Activated T-cell treated with anti-CD3 and anti-CD28 coated beads, Interleukin-2, amount 50 U/mL, for 72 hours (primary cell): ENCODE measurements around the gene FOXL2NB. TPM values are rescaled to one million over a fixed set of nuclear protein-coding genes. Genes with fewer than 3 reads are reported as not detected.
A peak's percentile ranks its signal among the peaks of the same experiment; 100 is the strongest.

Source experiments
- ATAC-seq, 2 donors: fragments of 150-1000 bp; cut with Tn5 transposase; replicated peaks in 1 of 2; 2 replicates each; pipeline ENCODE4 v1.10.0; 2021; ENCODE audit warnings: moderate library complexity in 2 of 2, mild to moderate bottlenecking in 1 of 2
- DNase-seq, 2 donors: peaks; one replicate each; pipeline ENCODE4 v3.0.0; 2021 to 2022; ENCODE audit warnings: mixed read lengths in 1 of 2
- H3K27ac Mint-ChIP-seq: one replicate; pipeline ENCODE4 v1.8.0; 2022; ENCODE audit warnings: mild to moderate bottlenecking, moderate library complexity, mixed read lengths
- H3K27me3 Mint-ChIP-seq: one replicate; pipeline ENCODE4 v1.8.0; 2022; ENCODE audit warnings: low read depth, mixed read lengths
- H3K36me3 Mint-ChIP-seq, 2 donors: one replicate each; pipeline ENCODE4 v1.8.0; 2022; ENCODE audit warnings: mixed read lengths in 2 of 2, mild to moderate bottlenecking in 1 of 2; ENCODE audit not compliant: insufficient read depth in 2 of 2
- H3K4me1 Mint-ChIP-seq: one replicate; pipeline ENCODE4 v1.8.0; 2022; ENCODE audit warnings: low read depth, mixed read lengths
- H3K4me3 Mint-ChIP-seq, 2 donors: one replicate each; pipeline ENCODE4 v1.8.0; 2022; ENCODE audit warnings: mild to moderate bottlenecking in 2 of 2, mixed read lengths in 2 of 2, moderate library complexity in 2 of 2
- H3K9me3 Mint-ChIP-seq, 2 donors: one replicate each; pipeline ENCODE4 v1.8.0; 2022; ENCODE audit warnings: mixed read lengths in 2 of 2
- total RNA-seq, 2 donors: library from RNA; stranded (reverse); gene quantifications; one replicate each; pipeline ENCODE4 v1.2.3, GENCODE V29; 2022

FOXL2NB gene
- total RNA-seq: not detected

GRCh38 chr3:138946663-138947494, at the start of gene FOXL2NB, which contains the start of gene FOXL2:
FOXL2NB (plus strand) TSS chr3:138947217; CDS start chr3:138947365, 148 bp downstream.
FOXL2 (minus strand) TSS chr3:138947137; CDS start chr3:138946722, 415 bp downstream.
- no peak within 1 kb of the TSS for H3K27ac Mint-ChIP-seq
- H3K27me3 Mint-ChIP-seq: peaks cover 79% of the 10 kb centered on the region
- ATAC-seq (peak; percentile 56 to 58), DNase-seq (peak; percentile 44 to 56)
- peak within 1 kb of the TSS; percentile 73 to 86 for H3K4me3 Mint-ChIP-seq
- peaks cover 52% of the 10 kb centered on the region for H3K4me1 Mint-ChIP-seq
- peaks cover 3% of the 10 kb centered on the region in 2 donors for H3K36me3 Mint-ChIP-seq
- H3K9me3 Mint-ChIP-seq: no peaks in the 10 kb centered on the region

DNA sequence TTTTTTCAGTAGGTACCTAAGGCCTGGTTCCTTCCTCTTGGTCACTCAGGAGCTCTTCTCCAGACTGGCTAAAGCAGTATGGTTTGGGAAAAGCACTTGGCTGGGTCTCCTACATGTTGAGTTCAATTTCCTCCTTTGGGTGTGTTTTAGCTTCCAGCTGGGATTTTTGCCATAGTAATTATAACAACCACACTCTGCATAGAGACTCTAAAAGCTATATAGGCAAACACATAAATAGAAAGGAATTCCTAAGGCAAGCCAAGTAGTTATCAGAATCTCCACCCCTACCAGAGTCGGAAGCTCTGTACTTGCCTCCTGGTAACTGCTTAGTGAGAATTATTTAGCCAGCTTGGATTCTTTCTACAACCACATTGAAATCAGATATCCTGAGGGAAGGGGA, 48.7 kb upstream of the FOXL2NB start:
- H3K9me3 Mint-ChIP-seq: no peaks in the 10 kb centered on the region
- H3K36me3 Mint-ChIP-seq: no peaks in the 10 kb centered on the region
- H3K27ac Mint-ChIP-seq: no peak overlapping the region
- ATAC-seq: no peak
- no peaks in the 10 kb centered on the region for H3K4me1 Mint-ChIP-seq
- no peaks in the 10 kb centered on the region for H3K27me3 Mint-ChIP-seq
- no peak for DNase-seq
- H3K4me3 Mint-ChIP-seq: no peak overlapping the region

- H3K9me3 Mint-ChIP-seq: no peaks in the 10 kb centered on the region
- DNase-seq: no peak
- no peaks in the 10 kb centered on the region for H3K36me3 Mint-ChIP-seq
- no peaks in the 10 kb centered on the region for H3K27me3 Mint-ChIP-seq
- H3K4me1 Mint-ChIP-seq: no peaks in the 10 kb centered on the region
- H3K4me3 Mint-ChIP-seq: no peak overlapping the region
- H3K27ac Mint-ChIP-seq: no peak overlapping the region
- ATAC-seq: no peak
Measured at GRCh38 chr3:138898708-138899107, 48.3 kb upstream of the FOXL2NB start.

GRCh38 chr3:138899351-138899991, 47.5 kb upstream of the FOXL2NB start:
- no peak for ATAC-seq
- H3K27me3 Mint-ChIP-seq: no peaks in the 10 kb centered on the region
- DNase-seq: no peak
- no peak overlapping the region for H3K27ac Mint-ChIP-seq
- no peaks in the 10 kb centered on the region for H3K4me1 Mint-ChIP-seq
- no peaks in the 10 kb centered on the region for H3K36me3 Mint-ChIP-seq
- H3K4me3 Mint-ChIP-seq: no peak overlapping the region
- no peaks in the 10 kb centered on the region for H3K9me3 Mint-ChIP-seq

- Mint-ChIP-seq H3K4me1 (no peaks in the 10 kb centered on the region), H3K27me3 (no peaks in the 10 kb centered on the region), H3K4me3 (no peak overlapping the region), H3K27ac (no peak overlapping the region), H3K36me3 (no peaks in the 10 kb centered on the region), H3K9me3 (no peaks in the 10 kb centered on the region)
- DNase-seq (no peak), ATAC-seq (no peak)
Measured at GRCh38 chr3:138901567-138901966, 45.5 kb upstream of the FOXL2NB start.

- DNase-seq: no peak
- ATAC-seq: no peak
- no peak overlapping the region for H3K27ac Mint-ChIP-seq
- H3K4me3 Mint-ChIP-seq: no peak overlapping the region
- H3K9me3 Mint-ChIP-seq: no peaks in the 10 kb centered on the region
- no peaks in the 10 kb centered on the region for H3K27me3 Mint-ChIP-seq
- no peaks in the 10 kb centered on the region for H3K36me3 Mint-ChIP-seq
- no peaks in the 10 kb centered on the region for H3K4me1 Mint-ChIP-seq
Measured at GRCh38 chr3:138902171-138902570, 44.8 kb upstream of the FOXL2NB start.

- H3K4me3 Mint-ChIP-seq: no peak overlapping the region
- no peak for DNase-seq
- H3K27ac Mint-ChIP-seq: no peak overlapping the region
- H3K36me3 Mint-ChIP-seq: no peaks in the 10 kb centered on the region
- ATAC-seq: no peak
- no peaks in the 10 kb centered on the region for H3K9me3 Mint-ChIP-seq
- H3K27me3 Mint-ChIP-seq: no peaks in the 10 kb centered on the region
- no peaks in the 10 kb centered on the region for H3K4me1 Mint-ChIP-seq
Measured at GRCh38 chr3:138907539-138907938, 39.5 kb upstream of the FOXL2NB start.

GRCh38 chr3:138908846-138909245, 38.2 kb upstream of the FOXL2NB start:
- H3K4me3 Mint-ChIP-seq: no peak overlapping the region
- DNase-seq (no peak), ATAC-seq (no peak)
- no peaks in the 10 kb centered on the region for H3K27me3 Mint-ChIP-seq
- H3K36me3 Mint-ChIP-seq: no peaks in the 10 kb centered on the region
- H3K9me3 Mint-ChIP-seq: no peaks in the 10 kb centered on the region
- no peak overlapping the region for H3K27ac Mint-ChIP-seq
- no peaks in the 10 kb centered on the region for H3K4me1 Mint-ChIP-seq

DNA sequence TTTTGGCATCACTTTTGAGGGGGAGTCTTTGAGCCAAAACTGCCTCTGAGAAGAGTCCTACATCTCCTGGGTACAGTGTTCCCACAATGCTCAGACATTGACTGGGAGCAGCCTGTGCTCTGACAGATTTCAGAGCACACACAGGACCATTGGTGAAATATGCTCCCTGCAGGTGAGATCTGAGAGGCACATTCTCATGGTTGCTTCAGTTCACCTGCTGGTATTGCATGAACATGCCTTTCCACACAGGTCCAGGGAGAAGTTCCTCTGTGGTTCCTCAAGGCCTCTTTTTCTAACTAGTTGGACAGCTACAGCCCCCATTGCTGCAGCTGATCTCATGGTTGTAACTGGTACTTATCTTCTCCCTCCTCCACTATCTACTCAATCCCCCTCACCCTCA, 37.1 kb upstream of the FOXL2NB start:
- Mint-ChIP-seq H3K4me1 (peaks cover 1% of the 10 kb centered on the region), H3K9me3 (no peaks in the 10 kb centered on the region), H3K4me3 (no peak overlapping the region), H3K27ac (no peak overlapping the region), H3K27me3 (no peaks in the 10 kb centered on the region), H3K36me3 (no peaks in the 10 kb centered on the region)
- DNase-seq (no peak), ATAC-seq (no peak)

- Mint-ChIP-seq H3K9me3 (no peaks in the 10 kb centered on the region), H3K27me3 (no peaks in the 10 kb centered on the region), H3K4me1 (peaks cover 5% of the 10 kb centered on the region), H3K4me3 (no peak overlapping the region), H3K27ac (no peak overlapping the region), H3K36me3 (no peaks in the 10 kb centered on the region)
- ATAC-seq: no peak
- DNase-seq: no peak
Measured at GRCh38 chr3:138911621-138912020, 35.4 kb upstream of the FOXL2NB start.

DNA sequence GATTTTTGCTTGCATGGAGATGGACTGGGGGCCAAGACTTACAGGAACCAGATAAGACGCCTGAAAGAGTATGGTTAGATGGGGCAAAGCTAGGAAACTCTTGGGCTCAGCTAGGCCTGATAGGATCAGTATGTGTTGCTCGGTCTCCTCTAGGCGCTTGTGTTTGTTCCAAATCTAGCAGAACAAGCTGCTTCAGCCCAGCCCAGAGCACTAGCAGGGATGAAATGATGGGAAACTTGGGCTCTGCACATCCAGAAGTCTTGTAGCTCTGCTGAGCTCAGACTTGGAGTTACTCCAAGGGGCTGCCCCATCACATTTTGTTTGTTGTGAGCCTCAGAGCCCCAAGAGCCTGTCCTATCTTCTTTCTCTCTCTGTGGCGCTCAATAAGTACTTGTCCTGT, 34.8 kb upstream of the FOXL2NB start:
- no peak overlapping the region for H3K4me3 Mint-ChIP-seq
- no peak overlapping the region for H3K27ac Mint-ChIP-seq
- no peaks in the 10 kb centered on the region for H3K9me3 Mint-ChIP-seq
- DNase-seq (no peak), ATAC-seq (no peak)
- no peaks in the 10 kb centered on the region for H3K36me3 Mint-ChIP-seq
- peaks cover 5% of the 10 kb centered on the region for H3K4me1 Mint-ChIP-seq
- H3K27me3 Mint-ChIP-seq: no peaks in the 10 kb centered on the region

DNA sequence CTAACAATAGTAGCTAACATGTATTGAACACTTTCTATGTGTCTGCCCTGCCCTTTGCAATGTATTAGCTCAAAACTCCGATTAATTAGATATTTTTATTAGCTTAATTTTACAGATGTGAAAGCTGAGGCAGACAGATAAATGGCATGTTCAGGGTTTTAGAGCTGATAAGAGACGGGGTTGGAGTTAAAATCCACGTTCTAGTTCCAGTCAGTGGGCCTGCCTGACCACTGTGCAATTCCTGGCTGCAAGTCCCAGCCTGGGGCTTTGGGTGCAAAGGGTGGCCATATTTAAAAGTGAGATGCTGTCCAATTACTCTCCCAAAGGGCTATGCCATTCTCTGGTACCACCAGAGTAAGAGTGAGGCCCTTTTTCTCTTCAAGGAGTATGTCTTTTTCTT, 33.3 kb upstream of the FOXL2NB start:
- no peak overlapping the region for H3K27ac Mint-ChIP-seq
- no peak overlapping the region for H3K4me3 Mint-ChIP-seq
- no peaks in the 10 kb centered on the region for H3K36me3 Mint-ChIP-seq
- no peak for ATAC-seq
- no peaks in the 10 kb centered on the region for H3K9me3 Mint-ChIP-seq
- no peak for DNase-seq
- H3K27me3 Mint-ChIP-seq: no peaks in the 10 kb centered on the region
- peaks cover 5% of the 10 kb centered on the region for H3K4me1 Mint-ChIP-seq

DNA sequence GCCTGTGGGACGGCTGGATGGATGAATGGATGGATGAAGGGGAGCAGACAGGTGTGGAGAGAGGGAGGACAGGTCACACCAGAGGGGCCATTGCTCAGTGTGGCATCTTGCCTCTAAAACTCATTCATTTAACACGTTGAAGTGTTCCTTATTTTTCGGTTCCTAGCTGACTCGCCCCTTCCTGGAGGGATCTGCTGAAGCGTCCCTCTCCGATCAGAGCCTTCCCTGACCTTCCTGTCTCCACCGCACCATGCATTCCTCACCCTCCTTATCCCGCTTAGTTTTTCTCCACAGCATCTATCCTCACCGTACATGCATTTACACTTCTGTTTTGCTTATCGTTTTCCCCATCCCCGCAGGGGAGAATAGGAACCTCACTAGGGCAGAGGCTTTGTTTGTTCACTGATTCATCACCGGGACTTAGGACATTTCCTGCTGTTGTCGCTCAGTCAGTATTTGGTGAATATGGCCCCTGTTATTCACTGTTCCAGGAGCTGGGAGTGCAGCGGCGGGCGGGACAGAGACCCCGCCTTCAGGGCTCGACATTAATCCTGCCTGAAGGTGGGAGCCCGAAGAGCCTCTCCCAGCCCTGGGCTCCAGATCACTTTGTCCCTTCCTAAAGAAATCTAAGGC, 32.0 kb upstream of the FOXL2NB start:
- H3K27me3 Mint-ChIP-seq: no peaks in the 10 kb centered on the region
- H3K9me3 Mint-ChIP-seq: no peaks in the 10 kb centered on the region
- DNase-seq (no peak), ATAC-seq (peak; percentile 18)
- H3K27ac Mint-ChIP-seq: no peak overlapping the region
- H3K36me3 Mint-ChIP-seq: no peaks in the 10 kb centered on the region
- peak overlapping the region; percentile 88 to 94 for H3K4me3 Mint-ChIP-seq
- peaks cover 5% of the 10 kb centered on the region for H3K4me1 Mint-ChIP-seq
